Measurements from ENCODE around the gene OSBPL2.

Gene OSBPL2

DNA sequence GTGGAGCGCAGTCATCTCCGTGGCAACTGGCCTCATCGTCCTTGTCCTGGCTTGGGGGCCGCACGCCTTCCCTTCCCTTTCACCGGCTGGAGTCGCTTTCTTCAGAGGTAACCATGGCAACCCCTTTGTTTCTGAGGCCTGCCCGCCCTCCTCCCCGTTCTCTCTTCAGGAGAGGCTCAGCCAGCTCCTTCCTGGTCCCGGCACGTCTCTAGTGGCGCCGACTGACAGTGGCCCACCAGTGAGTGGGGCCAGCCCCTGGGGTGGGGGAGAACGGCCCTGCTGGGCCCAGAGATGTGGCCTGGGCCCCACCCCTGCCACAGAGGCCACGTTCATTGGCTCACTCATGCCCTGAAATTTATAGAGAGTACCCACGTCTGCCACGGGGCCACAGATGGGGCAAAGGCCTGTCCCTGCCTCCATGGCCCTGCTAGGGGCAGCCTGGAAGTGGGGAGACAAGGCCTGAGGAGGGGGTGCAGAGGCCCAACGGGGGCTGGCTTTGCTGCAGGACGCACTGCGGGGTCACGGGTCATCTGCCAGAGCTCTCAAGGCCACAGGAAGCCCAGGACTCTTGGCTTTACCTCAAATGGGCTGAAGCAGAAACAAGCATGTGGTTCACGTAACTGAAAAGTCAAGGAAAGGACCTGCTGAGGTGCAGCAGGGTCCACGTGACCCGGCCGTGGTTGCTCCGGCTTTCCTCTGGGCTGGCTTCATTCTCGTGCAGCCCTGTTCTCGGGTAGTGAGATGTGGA lies 1.4 kb upstream of the OSBPL2 start:
- DNase-seq: no peak

- DNase-seq: no peak
These were observed 864 bp upstream of the OSBPL2 start for GRCh38 chr20:62237514-62237800.

GRCh38 chr20:62238569-62239277 lies 402 bp downstream of the OSBPL2 start:
- DNase-seq: no peak

- no peak for DNase-seq
These were observed 1.1 kb downstream of the OSBPL2 start for GRCh38 chr20:62239278-62239879.

DNA sequence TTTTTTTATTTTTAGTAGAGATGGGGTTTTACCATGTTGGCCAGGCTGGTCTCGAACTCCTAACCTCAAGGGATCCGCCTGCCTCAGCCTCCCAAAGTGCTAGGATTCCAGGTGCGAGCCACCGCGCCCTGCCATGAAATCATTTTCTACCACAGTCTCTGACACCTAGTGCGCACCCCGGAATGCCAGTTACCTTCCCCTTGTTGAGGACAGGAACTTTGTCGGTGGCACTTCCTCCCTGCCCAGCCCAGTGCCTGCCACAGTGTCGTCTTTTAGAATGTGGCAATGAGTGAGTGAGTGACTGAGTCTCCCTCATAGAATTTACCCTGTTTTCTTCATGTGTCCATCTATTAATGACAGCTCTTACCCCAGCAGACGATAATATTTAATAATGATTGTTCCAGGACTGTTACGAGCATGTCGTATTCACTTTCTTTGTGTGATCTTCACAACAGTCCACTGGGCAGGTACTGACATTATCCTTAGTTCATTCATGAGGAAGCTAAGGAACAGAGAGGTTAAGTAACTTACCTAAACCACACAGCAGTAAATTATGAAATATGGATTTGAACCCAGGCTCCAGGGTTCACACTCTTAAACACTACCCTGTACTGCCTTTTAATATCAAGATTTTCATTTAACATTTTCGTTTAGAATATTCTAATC lies 1.8 kb downstream of the OSBPL2 start:
- no peak for DNase-seq

GRCh38 chr20:62241506-62241905 lies 3.2 kb downstream of the OSBPL2 start:
- no peak for DNase-seq

DNA sequence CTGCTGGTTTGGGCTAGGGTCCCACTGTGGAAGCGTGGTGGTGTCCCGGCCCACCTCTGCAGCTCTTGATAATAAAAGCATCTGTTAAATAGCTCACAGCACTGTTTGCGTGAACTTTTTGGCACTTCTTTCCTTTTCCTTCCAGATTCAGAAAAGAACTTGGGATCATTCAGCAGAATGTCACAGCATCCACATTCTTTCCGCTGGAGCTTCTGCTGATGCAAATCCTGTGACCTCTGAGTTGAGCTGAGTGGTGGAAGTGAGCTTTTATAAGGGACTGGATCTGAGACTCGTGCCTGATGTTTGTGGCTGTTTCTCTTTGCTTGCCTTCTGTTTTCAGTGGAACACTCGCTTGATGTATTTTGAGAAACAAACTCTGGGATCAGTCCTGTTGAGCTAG lies 3.9 kb downstream of the OSBPL2 start:
- DNase-seq: no peak

- DNase-seq: no peak
These were observed 4.8 kb downstream of the OSBPL2 start for GRCh38 chr20:62243106-62243505.

DNA sequence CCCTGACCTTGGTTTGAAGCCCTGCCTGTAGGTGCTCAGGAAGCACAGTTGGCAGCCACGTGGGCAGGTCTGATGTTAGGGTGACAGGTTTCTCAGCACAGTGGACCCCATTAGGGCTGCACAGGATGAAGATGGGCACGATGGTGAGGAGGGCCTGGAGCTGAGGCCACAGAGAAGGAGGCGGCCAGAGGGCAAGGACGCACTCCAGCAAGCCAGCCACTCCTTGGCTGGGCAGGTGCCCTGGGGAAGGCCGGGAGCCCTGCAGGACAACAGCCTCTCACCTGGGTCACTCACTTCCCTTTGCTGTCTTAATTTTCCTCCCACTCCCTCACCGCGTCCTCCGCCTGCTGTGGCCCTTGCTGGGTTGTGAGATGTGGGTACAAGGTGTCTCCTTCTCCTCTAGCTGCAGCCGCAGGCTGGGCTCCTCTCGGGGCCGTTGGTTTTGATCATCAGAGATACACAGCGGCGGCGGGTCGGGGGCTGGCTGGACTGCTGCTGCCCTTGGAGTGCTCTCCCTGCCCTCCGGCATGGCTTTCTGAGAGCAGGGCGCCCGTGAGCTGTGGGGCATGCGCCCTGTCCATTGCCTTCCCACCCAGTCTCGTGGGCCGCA lies 5.7 kb downstream of the OSBPL2 start:
- no peak for DNase-seq

DNA sequence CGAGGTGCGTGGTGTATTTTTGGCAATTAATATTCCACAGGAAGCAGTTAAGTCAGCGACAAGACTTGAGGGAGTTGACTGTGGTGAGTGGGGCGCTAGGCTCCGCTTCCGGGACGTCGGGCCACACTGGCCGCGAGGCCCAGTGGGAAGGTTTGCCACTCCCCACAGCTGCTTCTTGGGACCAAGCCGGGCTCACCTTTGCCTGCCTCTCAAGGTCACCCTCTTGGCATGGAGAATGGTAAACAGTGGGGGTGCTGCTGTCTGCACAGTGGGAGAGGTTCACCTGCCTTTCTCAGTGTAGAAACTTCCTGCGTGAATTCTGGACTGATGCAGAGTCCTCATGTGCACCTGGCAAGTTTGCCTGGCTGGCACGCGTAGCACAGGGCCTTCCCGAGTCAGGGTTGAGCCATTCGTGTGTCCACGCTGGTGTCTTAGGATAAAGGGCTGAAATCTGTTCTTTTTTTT lies 6.4 kb downstream of the OSBPL2 start:
- no peak for DNase-seq

- no peak for DNase-seq
These were observed 7.6 kb downstream of the OSBPL2 start for GRCh38 chr20:62245911-62246280.

- DNase-seq: no peak
These were observed 8.1 kb downstream of the OSBPL2 start for GRCh38 chr20:62246431-62246830.

DNA sequence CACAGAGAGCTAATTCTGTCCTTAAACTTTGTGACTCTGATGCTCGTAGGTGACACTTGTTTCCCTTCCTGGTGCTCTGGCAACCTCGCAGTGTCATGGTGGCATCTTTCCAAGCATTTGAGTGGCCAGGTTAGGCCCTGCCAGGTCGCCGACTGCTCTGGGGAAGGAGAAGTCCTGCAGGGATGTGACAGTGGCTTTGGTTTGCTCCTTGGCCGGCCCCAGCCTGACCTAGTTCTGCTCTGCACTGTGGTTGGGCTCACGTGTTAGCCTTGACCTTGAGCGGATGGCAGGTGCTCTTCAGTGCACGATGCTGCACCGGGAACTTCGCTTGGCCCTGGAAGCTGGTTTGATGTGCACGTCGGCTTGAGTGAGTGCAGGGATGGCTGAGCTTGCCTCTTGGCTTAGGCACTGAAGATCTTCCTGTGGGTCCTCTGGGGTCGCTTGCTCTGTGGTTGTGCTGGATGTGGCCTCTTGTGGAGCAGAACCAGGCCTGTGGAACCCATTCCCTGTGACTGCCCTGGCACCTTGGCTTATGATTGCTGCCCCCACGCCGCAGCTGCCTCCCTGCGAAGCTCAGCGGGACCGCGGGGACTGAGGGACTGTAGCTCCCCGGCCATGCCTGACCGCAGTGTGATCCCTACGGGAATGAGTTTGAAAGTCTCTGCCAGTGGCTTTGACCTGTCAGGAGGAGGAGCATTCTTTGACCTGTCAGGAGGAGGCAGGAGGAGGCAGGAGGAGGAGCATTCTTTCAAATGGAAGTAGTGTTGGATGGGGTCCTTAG lies 8.7 kb downstream of the OSBPL2 start:
- no peak for DNase-seq

DNA sequence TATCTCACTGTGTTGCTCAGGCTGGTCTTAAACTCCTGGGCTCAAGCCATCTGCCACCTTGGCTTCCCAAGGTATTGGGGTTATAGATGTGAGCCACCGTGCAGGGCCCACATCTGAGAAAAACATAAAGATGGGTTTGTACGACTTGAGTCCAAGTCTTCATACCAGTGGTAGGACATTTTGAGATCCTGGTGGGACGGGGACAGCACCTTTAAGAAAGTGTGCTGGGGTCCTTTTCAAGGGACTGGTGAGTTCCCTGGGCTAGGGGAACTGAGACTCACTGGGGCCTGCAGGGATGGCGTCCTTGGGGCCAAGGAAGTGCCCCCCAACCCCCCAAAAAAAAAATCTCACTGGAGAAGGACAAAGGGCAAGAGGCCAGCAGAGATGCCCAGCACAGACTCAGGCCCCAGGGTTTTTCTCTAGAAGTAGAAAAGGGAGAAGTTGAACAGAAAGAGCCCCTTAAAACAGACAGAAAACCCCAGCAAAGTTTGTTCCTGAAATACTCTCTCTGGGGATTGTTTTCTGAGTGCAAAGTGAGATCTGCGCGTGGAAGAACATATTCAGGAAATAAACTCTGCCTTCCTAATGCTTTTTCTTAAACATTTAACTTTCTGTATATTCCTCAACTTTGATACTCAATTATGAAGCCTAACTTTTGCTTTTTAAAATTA lies 10.7 kb downstream of the OSBPL2 start:
- no peak for DNase-seq

DNA sequence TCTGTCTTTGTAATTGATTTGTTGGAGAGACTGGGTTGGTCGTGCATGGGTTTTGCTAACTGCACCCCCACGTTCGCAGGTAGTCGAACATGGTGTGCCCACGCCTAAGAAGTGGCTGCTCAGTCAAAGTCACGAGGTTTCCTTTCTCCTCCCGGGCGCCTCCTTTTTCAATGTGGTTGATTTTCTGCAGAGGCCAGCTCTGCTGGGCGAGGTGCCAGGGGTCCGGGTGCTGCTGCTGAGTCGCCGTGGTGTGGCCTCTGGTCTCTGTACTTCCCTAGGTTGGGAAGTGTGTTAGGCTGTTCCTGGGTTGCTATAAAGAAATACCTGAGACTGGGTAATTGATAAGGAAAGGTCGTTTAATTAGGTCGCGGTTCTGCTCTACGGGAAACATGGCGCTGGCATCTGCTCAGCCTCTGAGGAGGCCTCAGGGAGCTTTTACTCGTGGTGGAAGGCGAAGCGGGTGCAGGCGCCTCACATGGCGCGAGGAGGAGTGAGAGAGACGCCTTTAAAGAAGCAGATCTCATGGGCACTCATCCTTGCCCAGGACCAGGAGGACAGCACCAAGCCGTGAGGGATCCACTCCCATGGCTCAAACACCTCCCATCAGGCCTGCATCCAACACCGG lies 14.1 kb downstream of the OSBPL2 start:
- DNase-seq: no peak

DNA sequence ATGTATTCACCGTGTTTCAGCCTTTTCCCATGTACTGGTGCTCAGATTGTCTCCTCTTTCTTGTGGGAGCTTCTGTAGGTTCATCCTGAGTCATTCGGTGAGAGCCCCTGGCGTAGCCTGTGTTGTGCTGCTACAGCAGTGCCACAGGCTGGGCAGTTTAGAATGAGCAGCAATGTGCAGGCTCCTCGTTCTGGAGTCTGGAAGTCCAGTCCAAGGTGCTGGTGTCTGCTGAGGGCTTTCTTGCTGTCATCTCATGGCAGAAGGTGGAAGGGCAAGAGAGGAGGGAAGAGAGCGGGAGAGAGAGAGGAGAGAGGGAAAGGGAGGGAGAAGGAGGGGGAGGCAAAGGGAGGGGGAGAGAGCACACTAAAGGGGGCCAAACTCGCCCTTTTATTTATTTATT lies 15.1 kb downstream of the OSBPL2 start:
- no peak for DNase-seq

DNA sequence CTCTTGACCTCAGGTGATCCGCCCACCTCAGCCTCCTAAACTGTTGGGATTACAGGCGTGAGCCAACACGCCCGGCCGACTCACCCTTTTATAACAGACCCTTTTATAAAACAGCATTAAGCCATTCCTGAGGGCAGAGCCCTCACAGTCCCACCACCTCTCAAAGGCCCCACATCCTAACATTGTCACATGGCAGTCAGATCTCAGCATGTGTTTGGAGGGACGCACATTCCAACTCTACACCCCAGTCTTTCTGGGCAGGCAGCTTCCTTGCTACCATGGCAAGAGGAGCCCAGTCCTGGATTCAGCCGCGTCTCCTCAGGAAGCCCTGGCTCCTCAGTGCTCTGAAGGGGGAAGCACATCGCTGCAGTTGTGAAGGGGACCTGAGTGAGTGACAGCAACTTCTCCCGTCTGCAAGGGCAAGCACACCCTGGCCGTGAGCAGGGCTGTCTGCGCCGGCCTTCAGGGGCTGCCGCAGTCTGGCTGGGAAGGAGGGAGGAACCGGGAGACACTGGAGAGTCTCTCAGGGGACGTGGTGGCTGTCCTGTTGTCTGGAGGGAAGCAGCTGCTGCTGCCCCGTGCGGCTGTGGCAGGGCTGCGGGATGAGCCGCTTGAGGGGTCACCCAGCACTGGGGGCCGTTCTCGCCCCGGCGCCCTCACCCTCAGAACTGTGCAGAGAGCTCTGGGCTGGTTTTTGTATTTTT lies 15.9 kb downstream of the OSBPL2 start:
- DNase-seq: no peak

- no peak for DNase-seq
These were observed 17.7 kb downstream of the OSBPL2 start for GRCh38 chr20:62255976-62256375.

DNA sequence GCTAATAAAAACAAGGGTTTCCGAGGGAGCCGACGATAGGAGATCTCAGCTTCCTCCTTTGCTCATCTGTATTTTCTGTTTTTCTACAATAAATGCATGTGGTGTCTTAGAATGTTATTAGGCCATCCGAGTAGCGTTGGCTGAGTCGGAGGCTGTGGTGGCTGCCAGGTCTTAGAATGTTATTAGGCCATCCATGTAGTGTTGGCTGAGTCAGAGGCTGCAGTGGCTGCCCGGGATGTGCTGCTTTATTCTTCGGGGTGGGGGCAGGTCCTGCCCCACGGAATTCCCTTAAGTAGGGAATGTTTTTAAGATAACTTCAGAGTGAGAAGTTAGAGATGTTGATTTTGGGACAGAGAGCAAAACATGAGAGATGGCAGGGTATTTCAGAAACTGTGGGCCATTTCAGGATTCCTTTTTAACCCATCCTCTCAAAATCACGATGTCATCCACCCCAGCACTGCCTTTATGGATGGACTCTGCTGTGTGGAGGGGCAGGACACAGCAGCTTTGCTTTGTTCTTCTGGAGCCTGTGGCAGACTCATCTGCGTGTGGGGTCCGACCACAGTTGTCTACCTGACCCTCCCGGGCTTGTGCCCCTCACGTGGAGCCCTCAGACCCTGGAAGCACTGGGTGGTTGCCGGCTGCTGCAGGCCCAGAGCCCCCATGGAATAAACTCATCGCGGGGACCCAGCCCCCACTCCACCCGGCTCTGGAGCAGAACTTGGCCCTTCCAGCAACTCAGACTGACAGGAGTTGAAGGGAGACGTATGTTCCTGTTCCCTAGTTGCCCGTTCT lies 20.4 kb downstream of the OSBPL2 start:
- no peak for DNase-seq

GRCh38 chr20:62259294-62259565 lies 20.9 kb downstream of the OSBPL2 start:
- no peak for DNase-seq
